Stimulated activated naive CD8-positive, alpha-beta T cell treated with anti-CD3 and anti-CD28 coated beads, Interleukin-15, Interleukin-2, amounts not matched to agents 100 ng/mL and 50 ng/mL, for 24 hours (primary cell): Measurements from ENCODE around the gene SPATA13.
"Not testable (repeated sequence)": the region's sequence is repeated elsewhere in the genome, so short reads cannot be mapped to it uniquely, and the experiment has no call there.

Experiments
- H3K27ac Mint-ChIP-seq: one replicate; pipeline ENCODE4 v1.8.0; 2021; ENCODE audit warnings: mild to moderate bottlenecking, mixed read lengths
- H3K27me3 Mint-ChIP-seq: one replicate; pipeline ENCODE4 v1.8.0; 2021; ENCODE audit warnings: mixed read lengths
- H3K36me3 Mint-ChIP-seq: one replicate; pipeline ENCODE4 v1.8.0; 2021; ENCODE audit warnings: low read depth, mixed read lengths
- H3K4me1 Mint-ChIP-seq: one replicate; pipeline ENCODE4 v1.8.0; 2021; ENCODE audit warnings: low read depth, mixed read lengths
- H3K4me3 Mint-ChIP-seq: one replicate; pipeline ENCODE4 v1.8.0; 2021; ENCODE audit warnings: mild to moderate bottlenecking, mixed read lengths
- H3K9me3 Mint-ChIP-seq: one replicate; pipeline ENCODE4 v1.8.0; 2021; ENCODE audit warnings: mixed read lengths

The SPATA13 gene

DNA sequence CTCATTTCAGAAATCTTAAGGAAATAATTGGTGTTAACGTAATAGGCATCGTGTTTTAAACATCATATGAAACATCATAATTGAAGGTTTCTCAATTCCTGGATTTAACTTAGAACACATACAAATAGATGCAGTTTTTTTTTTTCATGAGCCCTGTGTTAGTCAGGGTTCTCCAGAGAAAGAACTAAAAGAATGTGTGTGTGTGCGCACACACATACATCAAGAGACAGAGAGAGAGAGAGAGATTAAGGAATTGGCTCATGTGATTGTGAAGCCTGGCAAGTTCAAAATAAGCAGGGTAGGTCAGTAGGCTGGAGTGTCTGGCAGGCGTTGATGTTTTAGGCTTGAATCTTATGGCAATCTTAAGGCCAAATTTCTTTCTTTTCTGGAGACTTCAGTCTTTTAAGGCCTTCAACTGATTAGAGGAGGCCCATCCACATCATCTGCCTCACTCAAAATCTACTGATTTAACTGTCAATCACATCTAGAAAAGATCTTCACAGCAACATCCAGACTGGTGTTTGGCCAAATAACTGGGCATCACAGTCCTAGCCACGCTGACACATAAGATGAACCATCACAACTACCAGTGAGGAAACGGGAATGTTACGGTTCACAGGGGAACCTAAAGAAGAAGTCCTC, 25.2 kb downstream of the SPATA13 start:
- peaks cover 44% of the 10 kb centered on the region for H3K4me1 Mint-ChIP-seq
- no peak overlapping the region for H3K27ac Mint-ChIP-seq
- H3K27me3 Mint-ChIP-seq = no peaks in the 10 kb centered on the region
- peaks cover 5% of the 10 kb centered on the region for H3K36me3 Mint-ChIP-seq
- H3K9me3 Mint-ChIP-seq = peaks cover 5% of the 10 kb centered on the region
- no peak overlapping the region for H3K4me3 Mint-ChIP-seq

DNA sequence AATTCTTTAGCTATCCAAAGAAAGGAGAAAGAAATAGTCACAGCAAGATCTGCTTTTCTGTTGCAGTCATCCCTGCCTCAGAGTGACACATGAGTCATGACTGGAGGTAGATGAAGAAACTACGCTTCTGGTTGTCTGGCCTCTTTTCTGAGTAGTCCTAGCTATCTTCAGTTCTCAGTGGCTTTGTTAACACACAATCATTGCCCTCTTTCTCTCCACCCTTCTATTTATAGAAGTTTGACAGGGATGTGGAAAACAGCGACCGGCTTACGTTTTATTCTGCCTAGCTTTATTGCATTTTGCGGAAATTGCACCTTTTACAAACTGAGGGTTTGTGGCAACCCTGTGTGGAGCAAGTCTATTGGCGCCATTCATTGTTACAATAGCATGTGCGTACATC, 26.7 kb downstream of the SPATA13 start:
- peak overlapping the region; percentile 73 for H3K27ac Mint-ChIP-seq
- no peak overlapping the region for H3K4me3 Mint-ChIP-seq
- peaks cover 2% of the 10 kb centered on the region for H3K36me3 Mint-ChIP-seq
- no peaks in the 10 kb centered on the region for H3K27me3 Mint-ChIP-seq
- H3K4me1 Mint-ChIP-seq = peaks cover 41% of the 10 kb centered on the region
- peaks cover 2% of the 10 kb centered on the region for H3K9me3 Mint-ChIP-seq

DNA sequence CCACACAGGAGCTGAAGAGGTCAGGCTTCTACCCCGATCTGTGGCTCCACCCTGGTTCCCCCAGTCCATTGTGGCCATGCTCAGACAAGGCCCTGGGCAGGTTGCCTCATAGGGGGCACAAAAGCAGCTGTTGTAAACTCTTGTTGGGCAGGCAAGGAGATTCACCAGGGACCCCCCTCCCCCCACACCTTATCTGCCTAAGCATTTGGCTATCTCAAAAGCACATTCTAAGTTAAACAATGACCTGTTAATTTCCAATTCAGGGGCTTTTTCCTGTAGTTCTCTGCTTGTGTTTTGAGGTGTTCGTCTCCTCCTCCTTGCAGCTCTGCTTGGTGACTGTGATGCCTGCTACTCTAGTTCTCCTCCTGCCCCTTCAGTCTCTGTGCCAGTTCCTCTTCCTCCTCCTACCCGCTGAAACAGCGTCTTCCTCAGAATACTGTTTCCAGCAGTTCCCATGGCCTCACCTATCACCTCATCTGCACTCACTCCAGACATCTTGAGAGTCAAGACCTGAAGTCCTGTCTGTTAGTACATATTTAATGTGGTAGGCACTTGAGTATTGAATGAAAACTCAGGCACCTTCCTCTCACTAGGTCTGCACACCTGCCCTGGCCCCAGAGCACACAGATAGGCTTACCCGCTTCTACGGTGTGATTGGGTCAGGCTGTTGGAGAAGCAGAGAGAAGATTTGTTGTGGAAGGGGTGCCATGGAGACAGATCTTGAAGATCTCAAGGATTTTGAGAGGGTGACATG, 31.7 kb downstream of the SPATA13 start:
- Mint-ChIP-seq H3K4me1 (peaks cover 23% of the 10 kb centered on the region), H3K9me3 (no peaks in the 10 kb centered on the region), H3K4me3 (no peak overlapping the region), H3K27me3 (no peaks in the 10 kb centered on the region), H3K36me3 (no peaks in the 10 kb centered on the region), H3K27ac (no peak overlapping the region)

DNA sequence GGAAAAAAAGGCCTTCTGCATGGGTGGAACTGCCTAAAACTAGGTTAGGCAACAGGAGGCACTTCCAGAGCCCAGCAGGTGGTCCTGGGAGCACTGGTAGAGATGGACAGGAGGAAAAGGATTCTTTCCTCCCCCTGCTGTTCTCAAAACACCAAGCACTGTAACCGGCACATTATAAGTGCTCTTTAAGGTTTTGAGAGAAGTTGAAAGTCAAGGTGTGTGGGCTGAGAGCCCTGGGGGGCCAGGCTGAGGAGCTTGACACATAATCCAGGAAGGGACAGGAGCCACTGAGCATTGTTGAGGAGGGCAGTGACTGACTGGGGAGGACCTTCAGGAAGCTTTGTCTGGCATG, 32.3 kb downstream of the SPATA13 start:
- Mint-ChIP-seq H3K27ac (no peak overlapping the region), H3K27me3 (no peaks in the 10 kb centered on the region), H3K4me3 (no peak overlapping the region), H3K36me3 (no peaks in the 10 kb centered on the region), H3K4me1 (peaks cover 17% of the 10 kb centered on the region), H3K9me3 (no peaks in the 10 kb centered on the region)

DNA sequence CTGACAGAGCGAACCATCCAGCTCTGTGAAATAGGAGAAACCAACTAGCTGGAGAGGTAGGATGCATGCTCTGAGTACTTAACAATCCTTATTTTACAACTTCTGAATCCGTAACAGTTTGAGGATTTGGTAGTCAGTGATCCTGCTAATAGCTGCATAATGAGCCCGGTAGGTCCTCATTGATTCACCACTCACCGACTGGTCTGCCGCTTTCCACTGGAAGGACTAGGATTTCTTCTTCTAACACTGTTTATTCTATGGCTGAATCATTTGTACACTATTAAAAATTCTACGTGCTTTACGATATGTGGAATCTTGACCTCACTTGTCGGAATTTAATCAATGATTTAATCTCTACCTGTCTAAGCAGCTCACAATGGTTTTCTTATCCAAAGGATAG, 33.9 kb downstream of the SPATA13 start:
- Mint-ChIP-seq H3K4me3 (no peak overlapping the region), H3K9me3 (no peaks in the 10 kb centered on the region), H3K4me1 (peaks cover 6% of the 10 kb centered on the region), H3K27me3 (no peaks in the 10 kb centered on the region), H3K27ac (no peak overlapping the region), H3K36me3 (no peaks in the 10 kb centered on the region)

DNA sequence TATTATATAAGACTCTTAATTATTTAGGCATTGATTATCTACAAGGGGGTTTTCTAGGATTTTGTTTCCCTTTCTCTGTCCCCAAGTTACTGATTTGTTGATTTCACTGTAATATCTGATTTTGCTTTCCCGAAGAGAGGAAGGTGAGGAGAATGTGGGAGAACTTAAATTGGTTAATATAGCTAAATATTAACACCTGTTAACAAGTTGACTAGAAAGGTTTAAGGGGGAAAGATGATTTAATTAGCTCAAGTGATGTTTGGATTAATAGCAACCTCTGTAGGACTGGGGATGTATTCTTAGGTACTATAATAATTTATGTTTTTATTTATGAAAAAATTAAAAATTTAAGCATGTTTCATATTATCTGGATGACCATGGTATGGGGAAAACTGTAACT, 35.1 kb downstream of the SPATA13 start:
- H3K4me3 Mint-ChIP-seq = no peak overlapping the region
- H3K27ac Mint-ChIP-seq = no peak overlapping the region
- peaks cover 6% of the 10 kb centered on the region for H3K4me1 Mint-ChIP-seq
- no peaks in the 10 kb centered on the region for H3K27me3 Mint-ChIP-seq
- no peaks in the 10 kb centered on the region for H3K9me3 Mint-ChIP-seq
- no peaks in the 10 kb centered on the region for H3K36me3 Mint-ChIP-seq

DNA sequence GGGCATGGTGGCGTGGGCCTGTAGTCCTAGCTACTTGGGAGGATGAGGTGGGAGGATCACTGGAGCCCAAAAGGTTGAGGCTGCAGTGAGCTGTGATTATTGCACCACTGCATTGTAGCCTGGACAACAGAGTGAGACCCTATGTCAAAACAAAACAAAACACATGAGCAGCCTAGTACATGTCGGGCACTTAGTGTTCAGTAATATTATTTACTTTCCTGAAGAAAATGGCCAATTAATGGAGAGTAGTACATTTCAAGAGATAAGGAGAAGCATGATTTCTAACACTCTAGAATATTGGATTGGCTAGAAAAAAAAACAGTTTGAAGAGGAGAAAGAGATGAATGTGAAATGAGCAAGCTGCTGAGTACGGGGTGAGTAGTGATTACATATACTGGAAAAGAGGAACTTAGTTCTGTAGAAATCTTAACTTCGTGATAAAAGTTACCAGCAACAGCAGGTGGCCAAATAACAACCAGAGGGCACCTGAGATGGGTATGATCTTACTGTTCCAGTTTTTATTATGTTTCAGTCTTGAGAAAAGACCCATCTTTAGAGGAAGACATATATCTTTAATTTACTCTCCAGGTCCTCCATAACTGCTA, 36.2 kb downstream of the SPATA13 start:
- H3K4me3 Mint-ChIP-seq = no peak overlapping the region
- H3K27ac Mint-ChIP-seq = no peak overlapping the region
- H3K27me3 Mint-ChIP-seq = no peaks in the 10 kb centered on the region
- peaks cover 6% of the 10 kb centered on the region for H3K4me1 Mint-ChIP-seq
- no peaks in the 10 kb centered on the region for H3K9me3 Mint-ChIP-seq
- no peaks in the 10 kb centered on the region for H3K36me3 Mint-ChIP-seq

DNA sequence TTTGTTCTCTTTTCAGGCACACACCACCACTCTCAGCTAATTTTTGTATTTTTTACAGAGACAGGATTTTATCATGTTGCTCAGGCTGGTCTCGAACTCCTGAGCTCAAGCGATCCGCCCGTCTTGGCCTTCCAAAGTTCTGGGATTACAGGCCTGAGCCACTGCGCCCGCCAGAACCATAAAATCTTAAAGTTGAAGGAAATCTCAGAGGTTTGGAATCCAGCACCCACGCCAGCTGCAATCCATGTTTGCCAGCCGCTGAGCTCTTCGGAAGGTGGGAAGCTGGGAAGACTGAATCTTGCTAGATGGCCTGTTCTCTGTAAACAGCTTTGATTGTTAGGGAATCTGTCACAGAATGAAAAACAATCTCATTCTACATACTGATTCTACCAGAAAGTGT, 38.5 kb downstream of the SPATA13 start:
- no peaks in the 10 kb centered on the region for H3K9me3 Mint-ChIP-seq
- H3K27me3 Mint-ChIP-seq = no peaks in the 10 kb centered on the region
- H3K4me3 Mint-ChIP-seq = no peak overlapping the region
- no peak overlapping the region for H3K27ac Mint-ChIP-seq
- H3K36me3 Mint-ChIP-seq = no peaks in the 10 kb centered on the region
- H3K4me1 Mint-ChIP-seq = peaks cover 19% of the 10 kb centered on the region

DNA sequence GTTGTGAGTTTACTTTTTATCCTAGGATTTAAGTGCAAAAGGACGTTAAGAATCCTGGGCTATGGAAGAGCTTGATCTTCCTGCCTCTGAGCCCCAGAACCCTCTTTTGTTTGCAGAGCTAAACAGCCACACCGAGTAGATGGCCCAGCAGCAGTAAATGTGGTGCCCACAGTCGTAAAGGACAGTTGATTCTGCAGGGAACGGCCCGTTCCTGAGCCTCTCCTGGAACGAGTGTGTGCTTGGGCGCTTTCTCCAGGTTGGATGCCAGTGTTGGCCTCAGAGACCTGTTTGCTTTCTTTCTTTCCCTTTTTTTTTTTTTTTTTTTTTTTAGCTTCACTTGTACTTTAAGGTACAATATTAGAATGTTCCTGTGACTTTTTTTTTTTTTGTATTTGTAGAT, 41.7 kb downstream of the SPATA13 start:
- Mint-ChIP-seq H3K4me1 (peaks cover 33% of the 10 kb centered on the region), H3K9me3 (no peaks in the 10 kb centered on the region), H3K27me3 (no peaks in the 10 kb centered on the region), H3K4me3 (no peak overlapping the region), H3K36me3 (peaks cover 6% of the 10 kb centered on the region), H3K27ac (no peak overlapping the region)

DNA sequence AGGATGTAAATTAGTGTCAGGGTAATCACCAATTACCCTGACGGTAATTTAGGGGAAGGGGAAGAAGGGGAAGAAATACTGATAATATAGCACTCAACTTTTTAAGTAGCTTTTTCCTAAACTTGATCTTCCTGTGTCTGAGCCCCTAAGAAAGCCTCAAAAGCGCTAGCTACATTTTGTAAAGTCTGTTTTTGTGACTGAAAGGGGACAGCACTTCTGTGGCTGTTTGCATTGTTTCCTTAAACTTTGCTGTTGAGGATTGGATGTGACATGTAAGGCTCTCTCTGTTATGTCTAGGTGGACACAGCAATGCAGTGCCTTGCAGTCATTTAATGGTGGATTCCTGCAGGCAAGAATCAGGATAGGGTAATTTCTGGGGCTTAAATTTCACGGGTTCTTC, 42.8 kb downstream of the SPATA13 start:
- H3K36me3 Mint-ChIP-seq = peaks cover 6% of the 10 kb centered on the region
- H3K27ac Mint-ChIP-seq = no peak overlapping the region
- peaks cover 39% of the 10 kb centered on the region for H3K4me1 Mint-ChIP-seq
- H3K4me3 Mint-ChIP-seq = no peak overlapping the region
- no peaks in the 10 kb centered on the region for H3K27me3 Mint-ChIP-seq
- H3K9me3 Mint-ChIP-seq = no peaks in the 10 kb centered on the region

DNA sequence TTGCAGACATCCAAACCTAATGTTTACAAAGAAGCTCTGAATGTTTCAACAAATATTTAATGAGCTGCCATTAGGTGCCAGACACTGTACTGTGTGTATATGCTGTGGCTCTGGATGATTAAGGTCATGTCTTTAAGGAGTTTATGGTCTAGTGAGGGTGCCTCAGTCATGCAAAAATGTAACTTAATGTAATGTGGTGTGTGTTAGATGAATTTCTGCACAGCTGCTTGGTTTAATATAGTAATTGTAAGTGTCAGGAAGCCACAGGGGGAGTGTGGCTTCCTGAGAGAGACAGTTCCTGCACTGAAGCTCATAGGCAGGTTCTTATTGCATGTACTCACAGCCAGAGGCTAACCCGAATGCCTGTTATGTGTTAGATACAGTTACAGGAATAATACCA, 43.3 kb downstream of the SPATA13 start:
- H3K9me3 Mint-ChIP-seq = no peaks in the 10 kb centered on the region
- peaks cover 6% of the 10 kb centered on the region for H3K36me3 Mint-ChIP-seq
- H3K27ac Mint-ChIP-seq = no peak overlapping the region
- peaks cover 44% of the 10 kb centered on the region for H3K4me1 Mint-ChIP-seq
- H3K27me3 Mint-ChIP-seq = no peaks in the 10 kb centered on the region
- H3K4me3 Mint-ChIP-seq = no peak overlapping the region

DNA sequence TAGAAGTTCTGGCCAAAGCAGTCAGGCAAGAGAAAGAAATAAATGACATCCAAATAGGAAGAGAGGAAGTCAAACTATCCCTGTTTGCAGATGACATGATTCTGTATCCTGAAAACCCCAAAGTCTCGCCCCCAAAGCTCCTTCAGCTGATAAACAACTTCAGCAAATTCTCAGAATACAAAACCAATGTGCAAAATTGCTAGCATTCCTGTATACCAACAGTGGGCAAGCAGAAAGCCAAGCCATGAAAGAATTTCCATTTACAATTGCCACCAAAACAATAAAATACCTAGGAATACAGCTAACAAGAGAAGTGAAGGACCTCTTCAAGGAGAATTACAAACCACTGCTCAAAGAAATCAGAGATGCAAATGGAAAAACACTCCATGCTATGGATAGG, 44.6 kb downstream of the SPATA13 start:
- H3K27ac Mint-ChIP-seq, H3K4me3 Mint-ChIP-seq, H3K9me3 Mint-ChIP-seq, H3K27me3 Mint-ChIP-seq, H3K36me3 Mint-ChIP-seq: not testable (repeated sequence)
- peaks cover 46% of the 10 kb centered on the region for H3K4me1 Mint-ChIP-seq

DNA sequence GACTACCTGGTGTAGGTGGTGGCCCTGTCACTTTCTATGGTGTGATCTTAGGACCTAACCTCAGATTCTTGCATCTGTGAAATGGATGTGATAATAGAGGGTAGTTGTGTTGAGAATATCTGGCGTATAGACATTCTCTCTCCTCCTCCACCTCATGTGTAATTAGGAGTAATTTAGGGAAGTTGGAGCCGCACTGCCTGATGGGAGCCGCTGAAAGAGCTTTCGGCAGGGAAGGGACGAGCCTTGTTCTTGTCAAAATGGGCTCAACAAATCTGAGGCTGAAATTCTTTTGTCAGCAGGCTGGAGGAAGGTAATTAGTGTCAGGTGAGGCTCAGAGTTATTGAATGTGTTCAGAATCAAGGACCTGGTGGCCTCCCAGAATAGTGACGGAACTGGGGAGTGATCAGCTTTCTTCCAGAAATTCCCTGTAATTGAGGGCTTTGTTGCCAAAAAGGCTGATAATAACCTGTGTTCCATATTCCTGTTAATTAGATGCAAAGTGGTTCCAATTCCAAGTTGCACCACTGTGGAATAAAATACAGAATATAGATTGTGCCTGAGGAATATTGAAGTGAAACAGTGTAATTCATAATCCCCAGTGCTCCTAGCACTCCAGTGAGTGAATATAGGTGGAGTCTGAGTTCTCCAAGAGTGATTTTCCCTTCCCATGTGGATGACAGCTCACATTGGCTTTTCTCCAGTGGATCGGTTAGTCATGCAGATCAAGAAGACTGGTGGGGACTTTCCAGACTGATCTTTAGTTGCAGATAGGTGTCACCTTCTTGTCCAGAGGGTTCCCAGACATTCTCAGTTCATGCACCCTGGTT, 47.5 kb downstream of the SPATA13 start:
- H3K4me3 Mint-ChIP-seq = no peak overlapping the region
- peaks cover 43% of the 10 kb centered on the region for H3K4me1 Mint-ChIP-seq
- no peaks in the 10 kb centered on the region for H3K9me3 Mint-ChIP-seq
- no peaks in the 10 kb centered on the region for H3K27me3 Mint-ChIP-seq
- no peak overlapping the region for H3K27ac Mint-ChIP-seq
- peaks cover 6% of the 10 kb centered on the region for H3K36me3 Mint-ChIP-seq

DNA sequence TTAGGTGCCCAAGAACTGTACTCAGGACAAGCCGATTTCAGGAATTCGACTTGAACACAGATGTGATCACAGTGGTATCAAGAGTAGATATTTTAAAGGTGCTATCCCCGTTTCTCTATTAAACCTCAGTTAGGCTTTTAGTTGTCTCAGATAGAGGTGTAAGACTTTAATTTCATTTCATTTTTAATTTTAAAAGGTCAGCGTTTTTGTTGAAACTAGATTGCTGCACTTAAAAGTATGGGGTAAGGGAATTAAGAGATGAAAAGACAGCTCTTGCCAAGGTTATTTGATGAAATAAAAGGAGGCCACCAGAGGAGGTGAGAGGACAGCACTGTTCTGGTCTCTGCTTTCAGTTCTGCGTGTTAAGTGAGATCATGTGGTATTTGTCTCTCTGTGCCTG, 48.6 kb downstream of the SPATA13 start:
- peaks cover 6% of the 10 kb centered on the region for H3K36me3 Mint-ChIP-seq
- no peak overlapping the region for H3K27ac Mint-ChIP-seq
- H3K4me3 Mint-ChIP-seq = no peak overlapping the region
- H3K4me1 Mint-ChIP-seq = peaks cover 33% of the 10 kb centered on the region
- H3K9me3 Mint-ChIP-seq = no peaks in the 10 kb centered on the region
- H3K27me3 Mint-ChIP-seq = no peaks in the 10 kb centered on the region

DNA sequence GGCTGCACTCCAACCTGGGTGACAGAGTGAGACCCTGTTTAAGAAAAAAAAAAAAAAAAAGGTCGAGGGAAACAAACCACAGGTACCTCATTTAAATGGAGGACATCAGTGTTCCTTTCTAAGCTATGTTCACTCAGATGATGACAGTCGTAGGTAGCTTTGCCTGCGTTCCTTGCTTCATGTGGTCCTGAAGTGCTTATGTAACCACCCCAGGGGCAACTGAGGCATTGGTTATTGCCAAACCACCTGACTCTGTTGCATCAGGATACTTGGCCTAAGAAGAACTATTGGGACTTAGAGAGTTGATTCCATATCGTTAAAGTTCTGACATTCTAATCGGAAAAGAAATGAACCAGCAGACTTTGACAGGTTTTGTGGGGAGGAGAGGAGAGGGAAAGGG, 51.7 kb downstream of the SPATA13 start:
- H3K27me3 Mint-ChIP-seq = no peaks in the 10 kb centered on the region
- H3K9me3 Mint-ChIP-seq = no peaks in the 10 kb centered on the region
- no peaks in the 10 kb centered on the region for H3K36me3 Mint-ChIP-seq
- H3K27ac Mint-ChIP-seq = no peak overlapping the region
- peaks cover 37% of the 10 kb centered on the region for H3K4me1 Mint-ChIP-seq
- H3K4me3 Mint-ChIP-seq = no peak overlapping the region
